Measurements from ENCODE around the gene TMEM14A. TPM values are rescaled to one million over a fixed set of nuclear protein-coding genes. Genes with fewer than 3 reads are reported as not detected.

The TMEM14A gene
- total and polyA plus RNA-seq, 9 of the 15 experiments (the other 6 are each of a cell fraction or from before 2014, with no cell fraction given): 3.5 to 43.3 (median 8.5) TPM

- no peak overlapping the region for H2AFZ ChIP-seq (ENCODE audit: low read depth, low read length)
- no peaks in the 10 kb centered on the region for H3K9me3 ChIP-seq (replicated peaks; ENCODE audit: control insufficient read depth, insufficient read depth, low read depth, low read length)
- DNase-seq (ENCODE audit: extremely low read depth in 1 of 4, low spot score in 3 of 4) (no peak), ATAC-seq (no peak), FAIRE-seq (no peak)
- no peaks in the 10 kb centered on the region; a peak in 2 of 5 replicates for H3K4me1 ChIP-seq (replicated peaks in 1 of 2; ENCODE audit: control insufficient read depth in 2 of 2, insufficient read depth in 2 of 2, low read length in 2 of 2)
- no peak overlapping the region for H3K27ac ChIP-seq (ENCODE audit: extremely low read depth, low read depth, low read length)
- in situ Hi-C loops (cut with MboI): no loop called here
- no peak for TF ChIP-seq SMAD2 (IDR thresholded peaks at IDR 0.05; ENCODE audit: low read depth, low read length)
- TF ChIP-seq, protein P1, sequence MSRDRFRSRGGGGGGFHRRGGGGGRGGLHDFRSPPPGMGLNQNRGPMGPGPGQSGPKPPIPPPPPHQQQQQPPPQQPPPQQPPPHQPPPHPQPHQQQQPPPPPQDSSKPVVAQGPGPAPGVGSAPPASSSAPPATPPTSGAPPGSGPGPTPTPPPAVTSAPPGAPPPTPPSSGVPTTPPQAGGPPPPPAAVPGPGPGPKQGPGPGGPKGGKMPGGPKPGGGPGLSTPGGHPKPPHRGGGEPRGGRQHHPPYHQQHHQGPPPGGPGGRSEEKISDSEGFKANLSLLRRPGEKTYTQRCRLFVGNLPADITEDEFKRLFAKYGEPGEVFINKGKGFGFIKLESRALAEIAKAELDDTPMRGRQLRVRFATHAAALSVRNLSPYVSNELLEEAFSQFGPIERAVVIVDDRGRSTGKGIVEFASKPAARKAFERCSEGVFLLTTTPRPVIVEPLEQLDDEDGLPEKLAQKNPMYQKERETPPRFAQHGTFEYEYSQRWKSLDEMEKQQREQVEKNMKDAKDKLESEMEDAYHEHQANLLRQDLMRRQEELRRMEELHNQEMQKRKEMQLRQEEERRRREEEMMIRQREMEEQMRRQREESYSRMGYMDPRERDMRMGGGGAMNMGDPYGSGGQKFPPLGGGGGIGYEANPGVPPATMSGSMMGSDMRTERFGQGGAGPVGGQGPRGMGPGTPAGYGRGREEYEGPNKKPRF (IDR thresholded peaks at IDR 0.05; ENCODE audit: low read depth, low read length): no peak
- TF ChIP-seq KLF6 (CRISPR knock-in tag; IDR thresholded peaks at IDR 0.05; ENCODE audit: borderline replicate concordance): no peak
- TF ChIP-seq HOMEZ (CRISPR knock-in tag; IDR thresholded peaks at IDR 0.05): no peak
- no peak for TF ChIP-seq FOXA3 (CRISPR knock-in tag; conservative IDR thresholded peaks at IDR 0.05 in 1 of 2, IDR thresholded peaks at IDR 0.05 in 1 of 2)
- TF ChIP-seq ZBTB33 (CRISPR knock-in tag; IDR thresholded peaks at IDR 0.05): no peak
- TF ChIP-seq NFRKB (IDR thresholded peaks at IDR 0.05; ENCODE audit: low read depth): no peak
- ChIA-PET CTCF (ENCODE audit: low intra/inter-chr PET ratio) (interaction anchor here (1.1 kb wide), 1 partner anchor 55 kb away, joined by 3 read pairs; no protein-coding TSS in a partner anchor), POLR2A (no interaction called here)
- intact Hi-C loops (cut with micrococcal nuclease): loop anchor here (2.0 kb wide), 1 partner anchor 76 kb away; the partner anchor contains the start of gene TRAM2
- no TSS peak for BruUV-seq (replicated peaks)
- H3K4me3 ChIP-seq: no peak overlapping the region
- H3K9ac ChIP-seq (ENCODE audit: insufficient read depth in 1 of 2, low read depth in 2 of 2, low read length in 2 of 2): no peak overlapping the region
- H3K4me2 ChIP-seq (ENCODE audit: insufficient read depth, low read length): no peak overlapping the region
- no peaks in the 10 kb centered on the region for H3K79me2 ChIP-seq (ENCODE audit: control insufficient read depth, insufficient read depth, low read length)
- no peaks in the 10 kb centered on the region for H3K9me1 ChIP-seq (ENCODE audit: control insufficient read depth, insufficient read depth, low read length)
- H3K36me3 ChIP-seq (ENCODE audit: control insufficient read depth, insufficient read depth, low read length): no peaks in the 10 kb centered on the region
- H4K20me1 ChIP-seq (replicated peaks; ENCODE audit: control insufficient read depth, insufficient read depth, low read length): no peaks in the 10 kb centered on the region
- H3K27me3 ChIP-seq (ENCODE audit: control insufficient read depth in 2 of 2, insufficient read depth in 2 of 2, low read length in 2 of 2): peaks cover 0 to 4% of the 10 kb centered on the region in 2 experiments; a peak in 1 of 5 replicates
Observed at GRCh38 chr6:52653151-52653550, 17.8 kb upstream of the TMEM14A start.

Data from K562 (cell line).